CD14-positive monocyte (primary cell): ENCODE results near the gene UROC1. TPM values are rescaled to one million over a fixed set of nuclear protein-coding genes. Genes with fewer than 3 reads are reported as not detected.

ENCODE experiments used
- DNase-seq, 3 donors: peaks; one replicate each; pipeline ENCODE4 v3.0.0-alpha.2; 2011 to 2022
- H2AFZ ChIP-seq: 2 replicates; pipeline ENCODE4 v1.6.0; 2012; ENCODE audit warnings: mild to moderate bottlenecking, low read depth, low read length, inconsistent platforms; ENCODE audit not compliant: insufficient read depth, poor library complexity, severe bottlenecking
- H3K27ac ChIP-seq, 2 donors: 1 replicate in 1 of 2; 2 replicates in 1 of 2; pipeline ENCODE4 v1.5.1; 2012 to 2013; ENCODE audit warnings: low read length in 2 of 2, control low read depth in 1 of 2, inconsistent platforms in 1 of 2, low read depth in 1 of 2, mild to moderate bottlenecking in 1 of 2
- H3K27me3 ChIP-seq, 2 donors: one replicate each; pipeline versions ENCODE4 v1.6.0 to v1.6.1; 2011 to 2013; ENCODE audit warnings: low read length in 2 of 2; ENCODE audit not compliant: control insufficient read depth in 2 of 2, insufficient read depth in 2 of 2
- H3K36me3 ChIP-seq, 2 donors: replicated peaks in 1 of 2; 1 replicate in 1 of 2; 2 replicates in 1 of 2; pipeline versions ENCODE4 v1.5.1 to v1.6.1; 2012 to 2013; ENCODE audit warnings: low read length in 2 of 2, control low read depth in 1 of 2, inconsistent platforms in 1 of 2, mild to moderate bottlenecking in 1 of 2; ENCODE audit not compliant: insufficient read depth in 2 of 2, control insufficient read depth in 1 of 2
- H3K4me1 ChIP-seq, 2 donors: 1 replicate in 1 of 2; 2 replicates in 1 of 2; pipeline versions ENCODE4 v1.5.1 to v1.6.1; 2012 to 2013; ENCODE audit warnings: low read length in 2 of 2, control low read depth in 1 of 2, inconsistent platforms in 1 of 2, mild to moderate bottlenecking in 1 of 2, moderate library complexity in 1 of 2; ENCODE audit not compliant: insufficient read depth in 2 of 2, control insufficient read depth in 1 of 2
- H3K4me2 ChIP-seq: replicated peaks from 2 replicates; pipeline ENCODE3; 2012; ENCODE audit warnings: low read length, moderate library complexity, mild to moderate bottlenecking; ENCODE audit not compliant: poor library complexity, severe bottlenecking; ENCODE audit errors: extremely low read depth
- H3K4me3 ChIP-seq, 3 experiments: fragments of 200-600 bp in 1 of 3; sonication (generic) in 1 of 3; replicated peaks in 1 of 3; 1 replicate in 2 of 3; 2 replicates in 1 of 3; pipeline ENCODE4 v1.5.1; 2011 to 2013; ENCODE audit warnings: low read length in 3 of 3, mild to moderate bottlenecking in 3 of 3, control low read depth in 2 of 3, low read depth in 2 of 3, inconsistent platforms in 1 of 3, moderate library complexity in 1 of 3
- H3K79me2 ChIP-seq: 2 replicates; pipeline ENCODE4 v1.6.0; 2012; ENCODE audit warnings: mild to moderate bottlenecking, control low read depth, inconsistent platforms, low read length, moderate library complexity; ENCODE audit not compliant: insufficient read depth
- H3K9ac ChIP-seq: 2 replicates; pipeline ENCODE4 v1.6.0; 2017; ENCODE audit warnings: low read length, mild to moderate bottlenecking; ENCODE audit not compliant: insufficient read depth, poor library complexity, severe bottlenecking
- H3K9me3 ChIP-seq, 2 donors: replicated peaks in 1 of 2; 1 replicate in 1 of 2; 2 replicates in 1 of 2; pipeline versions ENCODE4 v1.5.1 to v1.6.1; 2012 to 2013; ENCODE audit warnings: low read length in 2 of 2, control low read depth in 1 of 2; ENCODE audit not compliant: control insufficient read depth in 1 of 2, insufficient read depth in 1 of 2
- H4K20me1 ChIP-seq: 2 replicates; pipeline ENCODE4 v1.6.0; 2012; ENCODE audit warnings: mild to moderate bottlenecking, low read length, control low read depth, moderate library complexity; ENCODE audit not compliant: insufficient read depth
- H3K27ac Mint-ChIP-seq, 7 donors: one replicate each; pipeline ENCODE4 v1.8.0; 2020; ENCODE audit warnings: mild to moderate bottlenecking in 7 of 7, mixed read lengths in 7 of 7, moderate library complexity in 6 of 7, inconsistent platforms in 2 of 7
- H3K27me3 Mint-ChIP-seq, 3 donors: one replicate each; pipeline ENCODE4 v1.8.0; 2021 to 2022; ENCODE audit warnings: low read depth in 3 of 3, mild to moderate bottlenecking in 3 of 3, mixed read lengths in 3 of 3, moderate library complexity in 3 of 3, inconsistent platforms in 1 of 3
- H3K36me3 Mint-ChIP-seq, 2 donors: one replicate each; pipeline ENCODE4 v1.8.0; 2020; ENCODE audit warnings: mixed read lengths in 2 of 2, inconsistent platforms in 1 of 2, mild to moderate bottlenecking in 1 of 2
- H3K4me1 Mint-ChIP-seq: one replicate; pipeline ENCODE4 v1.8.0; 2020; ENCODE audit warnings: mild to moderate bottlenecking, mixed read lengths
- H3K4me3 Mint-ChIP-seq, 2 donors: one replicate each; pipeline ENCODE4 v1.8.0; 2020; ENCODE audit warnings: mild to moderate bottlenecking in 2 of 2, mixed read lengths in 2 of 2, moderate library complexity in 1 of 2
- H3K9me3 Mint-ChIP-seq, 7 donors: one replicate each; pipeline ENCODE4 v1.8.0; 2020 to 2022; ENCODE audit warnings: mixed read lengths in 7 of 7, mild to moderate bottlenecking in 6 of 7, moderate library complexity in 6 of 7, inconsistent platforms in 2 of 7
- WGBS: methylation state at CpG from one replicate; pipeline ENCODE4 v1.1.5; 2013; ENCODE audit warnings: missing lambda C conversion rate; ENCODE audit not compliant: insufficient coverage; 5-methylcytosine and 5-hydroxymethylcytosine counted together
- intact Hi-C, 2 donors: fragments of 100-400 bp; cut with micrococcal nuclease; formaldehyde crosslinking; loops; one replicate each; pipeline versions ENCODE4 v1.15.0 to v1.15.1; 2023
- polyA plus RNA-seq, 3 donors: library from polyadenylated mRNA; depleted of rRNA in 1 of 3; unstranded in 2 of 3; stranded (reverse) in 1 of 3; fragments of 300-500 nt in 2 of 3; fragments of >200 nt in 1 of 3; fragmentation: Illumina TruSeq in 2 of 3; gene quantifications; 1 replicate in 2 of 3; 2 replicates in 1 of 3; pipeline ENCODE4 v1.2.3, GENCODE V29; 2012 to 2021
- TF ChIP-seq, protein P1 (sequence below): fragments of 200-600 bp; IDR thresholded peaks from one replicate; pipeline ENCODE4 v1.8.0; 2022; ENCODE audit warnings: antibody characterized with exemption, mild to moderate bottlenecking

The UROC1 gene
- polyA plus RNA-seq, 3 donors: not detected

DNA sequence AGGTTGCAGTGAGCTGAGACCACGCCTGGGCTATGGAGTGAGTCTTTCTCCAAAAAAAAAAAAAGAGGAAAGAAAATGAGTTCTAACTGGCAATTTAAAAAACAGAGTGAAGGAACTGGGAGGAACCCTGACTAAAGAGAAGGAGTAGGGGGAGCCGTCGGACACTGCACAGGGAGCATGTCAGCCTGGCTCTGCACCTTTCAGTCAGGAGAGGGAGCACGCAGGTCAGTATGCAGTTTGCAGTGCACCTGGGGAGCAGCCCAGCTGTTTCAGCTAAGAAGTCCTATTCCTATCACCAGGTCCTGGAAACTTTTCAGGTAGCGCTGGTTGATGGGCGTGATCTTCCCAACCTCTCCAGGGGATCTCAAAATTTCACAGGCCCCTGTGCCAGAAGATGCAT lies 27.0 kb downstream of the UROC1 start:
- peaks cover 4 to 8% (median 8%) of the 10 kb centered on the region in 3 donors for H3K27me3 Mint-ChIP-seq
- H3K79me2 ChIP-seq: no peaks in the 10 kb centered on the region
- no peak overlapping the region for H3K27ac Mint-ChIP-seq
- no peak overlapping the region for H3K4me2 ChIP-seq
- no peak overlapping the region for H3K9ac ChIP-seq
- H3K4me3 Mint-ChIP-seq: no peak overlapping the region
- TF ChIP-seq, protein P1, sequence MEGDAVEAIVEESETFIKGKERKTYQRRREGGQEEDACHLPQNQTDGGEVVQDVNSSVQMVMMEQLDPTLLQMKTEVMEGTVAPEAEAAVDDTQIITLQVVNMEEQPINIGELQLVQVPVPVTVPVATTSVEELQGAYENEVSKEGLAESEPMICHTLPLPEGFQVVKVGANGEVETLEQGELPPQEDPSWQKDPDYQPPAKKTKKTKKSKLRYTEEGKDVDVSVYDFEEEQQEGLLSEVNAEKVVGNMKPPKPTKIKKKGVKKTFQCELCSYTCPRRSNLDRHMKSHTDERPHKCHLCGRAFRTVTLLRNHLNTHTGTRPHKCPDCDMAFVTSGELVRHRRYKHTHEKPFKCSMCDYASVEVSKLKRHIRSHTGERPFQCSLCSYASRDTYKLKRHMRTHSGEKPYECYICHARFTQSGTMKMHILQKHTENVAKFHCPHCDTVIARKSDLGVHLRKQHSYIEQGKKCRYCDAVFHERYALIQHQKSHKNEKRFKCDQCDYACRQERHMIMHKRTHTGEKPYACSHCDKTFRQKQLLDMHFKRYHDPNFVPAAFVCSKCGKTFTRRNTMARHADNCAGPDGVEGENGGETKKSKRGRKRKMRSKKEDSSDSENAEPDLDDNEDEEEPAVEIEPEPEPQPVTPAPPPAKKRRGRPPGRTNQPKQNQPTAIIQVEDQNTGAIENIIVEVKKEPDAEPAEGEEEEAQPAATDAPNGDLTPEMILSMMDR: no peak
- intact Hi-C loops: no loop called here
- no peak for DNase-seq
- H4K20me1 ChIP-seq: no peaks in the 10 kb centered on the region
- no peaks in the 10 kb centered on the region for H3K9me3 ChIP-seq
- no peak overlapping the region for H2AFZ ChIP-seq
- H3K27me3 ChIP-seq: no peaks in the 10 kb centered on the region
- no peak overlapping the region for H3K4me3 ChIP-seq
- peaks cover 21% of the 10 kb centered on the region for H3K4me1 Mint-ChIP-seq
- H3K36me3 ChIP-seq: no peaks in the 10 kb centered on the region
- no peaks in the 10 kb centered on the region for H3K36me3 Mint-ChIP-seq
- WGBS: 85% methylated on average over 6 of the region's 6 CpGs
- no peak overlapping the region for H3K27ac ChIP-seq
- no peaks in the 10 kb centered on the region for H3K9me3 Mint-ChIP-seq
- peaks cover 14 to 15% of the 10 kb centered on the region in 2 donors for H3K4me1 ChIP-seq

DNA sequence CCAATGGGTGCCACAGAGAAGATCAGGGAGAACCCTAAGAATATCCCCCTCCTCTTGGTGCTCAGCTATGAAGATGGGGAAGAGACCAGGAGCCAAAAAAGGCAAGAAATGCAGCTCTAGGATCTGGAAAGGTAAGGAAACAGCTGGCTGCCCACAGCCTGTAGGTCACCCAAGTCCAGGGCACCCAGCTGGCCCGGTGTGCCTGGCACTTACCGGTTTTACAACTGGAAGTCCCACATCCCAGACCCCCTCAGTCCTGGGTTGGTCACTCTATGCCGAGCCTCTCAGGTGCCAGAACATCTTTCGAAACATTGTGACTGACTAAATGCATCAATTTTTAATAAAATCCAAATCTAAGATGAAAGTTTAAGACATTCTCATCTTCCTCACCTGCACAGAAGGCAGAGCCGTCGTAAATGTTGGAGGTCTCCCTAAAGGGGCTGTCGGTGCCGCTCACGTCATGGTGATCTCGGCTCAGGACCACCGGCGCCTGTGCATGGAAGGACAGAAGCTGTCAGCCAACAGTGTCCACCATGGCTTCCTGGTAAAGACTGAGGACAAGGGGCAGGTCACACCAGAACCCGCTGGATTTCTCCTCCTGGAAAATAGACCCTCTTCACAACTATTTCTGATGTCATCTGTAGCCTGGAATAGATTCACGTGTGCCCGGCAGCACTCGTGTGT lies 28.5 kb downstream of the UROC1 start:
- no peak overlapping the region for H3K27ac ChIP-seq
- no peaks in the 10 kb centered on the region for H3K27me3 ChIP-seq
- H3K4me2 ChIP-seq: no peak overlapping the region
- no peaks in the 10 kb centered on the region for H4K20me1 ChIP-seq
- Mint-ChIP-seq H3K36me3 (no peaks in the 10 kb centered on the region), H3K4me3 (no peak overlapping the region), H3K27ac (no peak overlapping the region), H3K9me3 (no peaks in the 10 kb centered on the region), H3K4me1 (peaks cover 21% of the 10 kb centered on the region), H3K27me3 (peaks cover 4 to 7% (median 4%) of the 10 kb centered on the region in 3 donors)
- intact Hi-C loops: no loop called here
- no peak overlapping the region for H3K4me3 ChIP-seq
- no peak for DNase-seq
- H3K36me3 ChIP-seq: no peaks in the 10 kb centered on the region
- H3K79me2 ChIP-seq: no peaks in the 10 kb centered on the region
- 94% methylated on average over 12 of the region's 16 CpGs for WGBS
- H3K9me3 ChIP-seq: no peaks in the 10 kb centered on the region
- no peak overlapping the region for H3K9ac ChIP-seq
- TF ChIP-seq, protein P1: no peak
- H2AFZ ChIP-seq: no peak overlapping the region
- peaks cover 14 to 15% of the 10 kb centered on the region in 2 donors for H3K4me1 ChIP-seq
